Measurements from ENCODE around the gene KHNYN.

- TF ChIP-seq SUZ12 (IDR thresholded peaks at IDR 0.05; ENCODE audit: extremely low read depth, insufficient read depth, insufficient read length) (no peak), ZNF274 (IDR thresholded peaks at IDR 0.05; ENCODE audit: low read depth, low read length) (no peak)
These were observed 38.9 kb upstream of the KHNYN start for GRCh38 chr14:24390701-24391468.
